A549 (cell line): ENCODE data around the gene IQGAP2. TPM values are rescaled to one million over a fixed set of nuclear protein-coding genes. Genes with fewer than 3 reads are reported as not detected.
"Not testable (repeated sequence)": the region's sequence is repeated elsewhere in the genome, so short reads cannot be mapped to it uniquely, and the experiment has no call there.

Experiments
- ATAC-seq, 2 experiments: fragments of 200-7000 bp in 1 of 2; fragments of >200 bp in 1 of 2; cut with Nextera tagmentation in 1 of 2; cut with Tn5 transposase in 1 of 2; 3 replicates each; pipeline versions ENCODE4 v1.8.0 to v1.9.1; 2018 to 2020; ENCODE audit warnings: mild to moderate bottlenecking in 1 of 2, moderate library complexity in 1 of 2
- CTCF ChIA-PET: fragments of 300-600 bp; sonication (Branson Sonifier 250); formaldehyde crosslinking; extraction: SDS; loops from one replicate; lab custom pipeline; 2021; ENCODE audit warnings: antibody characterized with exemption, inconsistent platforms; lab: Yijun Ruan, JAX
- POLR2A ChIA-PET: fragments of 350-600 bp; formaldehyde crosslinking; extraction: SDS; loops from one replicate; lab custom pipeline; 2021; ENCODE audit warnings: antibody characterized with exemption, inconsistent platforms; lab: Yijun Ruan, JAX
- DNase-seq, 2 experiments: peaks; one replicate each; pipeline versions ENCODE4 v3.0.0 to v3.0.0-alpha.2; 2011 to 2016; ENCODE audit warnings: low read depth in 1 of 2, low spot score in 1 of 2
- FAIRE-seq: peaks from 2 replicates; lab custom pipeline; 2011; peaks lifted over from hg19 to GRCh38; lab: Jason Lieb, UNC
- H3K27ac ChIP-seq, 2 experiments: fragments of >200 bp; sonication (Bioruptor Twin); formaldehyde crosslinking; 3 replicates each; pipeline ENCODE4 v1.5.1; 2016 to 2017
- H3K4me1 ChIP-seq: fragments of >200 bp; sonication (Bioruptor Twin); formaldehyde crosslinking; 3 replicates; pipeline ENCODE4 v1.6.1; 2016
- H3K4me2 ChIP-seq: fragments of >200 bp; sonication (Bioruptor Twin); formaldehyde crosslinking; 3 replicates; pipeline ENCODE4 v1.6.1; 2016
- H3K4me3 ChIP-seq: fragments of >200 bp; sonication (Bioruptor Twin); formaldehyde crosslinking; 3 replicates; pipeline ENCODE4 v1.5.1; 2016
- H3K9me3 ChIP-seq: fragments of >200 bp; sonication (Bioruptor Twin); formaldehyde crosslinking; 3 replicates; pipeline ENCODE4 v1.6.1; 2016
- CBX2 ChIP-seq: fragments of 200-600 bp; sonication (generic); IDR thresholded peaks from 2 replicates; pipeline ENCODE4 v1.6.1; 2016; ENCODE audit warnings: low read depth, mild to moderate bottlenecking, borderline replicate concordance
- E2F6 ChIP-seq: IDR thresholded peaks from 2 replicates; pipeline ENCODE4 v1.6.1; 2012; ENCODE audit warnings: low read depth, borderline replicate concordance
- EP300 ChIP-seq, 2 experiments: fragments of >200 bp; sonication (Bioruptor Twin); formaldehyde crosslinking; IDR thresholded peaks; 2 replicates in 1 of 2; 3 replicates in 1 of 2; pipeline ENCODE4 v1.6.1; 2016 to 2017
- GATA3 ChIP-seq: IDR thresholded peaks from 2 replicates; pipeline ENCODE4 v1.6.1; 2012; ENCODE audit warnings: borderline replicate concordance
- JUN ChIP-seq, 2 experiments: fragments of >200 bp; sonication (Bioruptor Twin); formaldehyde crosslinking; IDR thresholded peaks; 2 replicates in 1 of 2; 3 replicates in 1 of 2; pipeline ENCODE4 v1.6.1; 2016 to 2017
- JUNB ChIP-seq: fragments of >200 bp; sonication (Bioruptor Twin); formaldehyde crosslinking; IDR thresholded peaks from 2 replicates; pipeline ENCODE4 v1.6.1; 2016
- KDM5A ChIP-seq: fragments of 200-600 bp; sonication (generic); IDR thresholded peaks from 2 replicates; pipeline ENCODE4 v1.6.1; 2016; ENCODE audit warnings: antibody characterized with exemption, mild to moderate bottlenecking
- MAFK ChIP-seq: fragments of 450-650 bp; IDR thresholded peaks from 2 replicates; pipeline ENCODE4 v1.6.1; 2014; ENCODE audit not compliant: partially characterized antibody
- PBX3 ChIP-seq: IDR thresholded peaks from 2 replicates; pipeline ENCODE4 v1.6.1; 2012
- PHF8 ChIP-seq: fragments of 200-600 bp; sonication (generic); IDR thresholded peaks from 2 replicates; pipeline ENCODE4 v1.6.1; 2016; ENCODE audit warnings: low read depth, mild to moderate bottlenecking, antibody characterized with exemption, moderate library complexity, borderline replicate concordance
- RNF2 ChIP-seq: fragments of 200-600 bp; sonication (generic); IDR thresholded peaks from 2 replicates; pipeline ENCODE4 v1.6.1; 2016; ENCODE audit warnings: low read depth, mild to moderate bottlenecking, antibody characterized with exemption, moderate library complexity, borderline replicate concordance
- TP53 ChIP-seq: fragments of 250-450 bp; sonication (Bioruptor Pico); IDR thresholded peaks from 2 replicates; pipeline ENCODE4 v1.5.0; 2021; ENCODE audit warnings: mild to moderate bottlenecking, moderate library complexity
- USF2 ChIP-seq: fragments of 450-650 bp; IDR thresholded peaks from 2 replicates; pipeline ENCODE4 v1.6.1; 2014; ENCODE audit warnings: antibody characterized with exemption
- ZFP36 ChIP-seq: fragments of 450-650 bp; IDR thresholded peaks from 2 replicates; pipeline ENCODE4 v1.6.1; 2014; ENCODE audit warnings: borderline replicate concordance; ENCODE audit not compliant: partially characterized antibody
- ZSCAN20 ChIP-seq: fragments of 250-450 bp; sonication (Bioruptor Pico); IDR thresholded peaks from 2 replicates; pipeline ENCODE4 v1.8.0; 2022; ENCODE audit warnings: mild to moderate bottlenecking, moderate library complexity
- WGBS: methylation state at CpG from one replicate; pipeline ENCODE4 v1.1.6; 2017; ENCODE audit errors: missing lambda C conversion rate; 5-methylcytosine and 5-hydroxymethylcytosine counted together
- polyA plus RNA-seq, 4 experiments: library from polyadenylated mRNA; depleted of rRNA in 3 of 4; stranded (reverse); fragments of >200 nt; fragmentation: RNase III in 1 of 4; extraction: RNeasy Plus Mini Kit Qiagen cat#74134 plus additional on column Dnase treatment in 1 of 4; gene quantifications; 2 replicates in 3 of 4; 3 replicates in 1 of 4; pipeline ENCODE4 v1.2.3, GENCODE V29; 2011 to 2017
- TF ChIP-seq, protein P1 (sequence below): fragments of 150-350 bp; IDR thresholded peaks from 2 replicates; pipeline ENCODE4 v1.6.1; 2014; ENCODE audit warnings: low read depth, mild to moderate bottlenecking, low read length
- TF ChIP-seq, protein P2 (sequence below): fragments of >200 bp; sonication (Bioruptor Twin); formaldehyde crosslinking; IDR thresholded peaks from 3 replicates; pipeline ENCODE4 v1.5.1; 2016

Gene IQGAP2
- polyA plus RNA-seq, 2 of the 4 experiments (the other 2 are of a cell fraction) = 5.3 to 10.1 TPM

GRCh38 chr5:76367623-76368371 lies 35.3 kb upstream of the IQGAP2 start:
- 89% methylated on average over 6 of the region's 6 CpGs for WGBS

GRCh38 chr5:76368941-76369340 lies 34.1 kb upstream of the IQGAP2 start:
- ATAC-seq (no peak), FAIRE-seq (no peak), DNase-seq (no peak)
- Histone ChIP-seq H3K4me2 (no peak overlapping the region), H3K4me3 (no peak overlapping the region), H3K9me3 (no peaks in the 10 kb centered on the region), H3K27ac (no peak overlapping the region), H3K4me1 (peaks cover 27% of the 10 kb centered on the region)
- 37% methylated on average over 1 of the region's 1 CpG for WGBS
- TF ChIP-seq JUNB (no peak), MAFK (no peak), RNF2 (no peak), PBX3 (no peak), GATA3 (no peak), JUN (IDR thresholded peaks at IDR 0.05) (no peak), ZFP36 (no peak), EP300 (IDR thresholded peaks at IDR 0.05) (no peak), E2F6 (no peak), TP53 (CRISPR knock-in tag) (no peak), ZSCAN20 (no peak), CBX2 (no peak), KDM5A (no peak), PHF8 (no peak)
- TF ChIP-seq, protein P1, sequence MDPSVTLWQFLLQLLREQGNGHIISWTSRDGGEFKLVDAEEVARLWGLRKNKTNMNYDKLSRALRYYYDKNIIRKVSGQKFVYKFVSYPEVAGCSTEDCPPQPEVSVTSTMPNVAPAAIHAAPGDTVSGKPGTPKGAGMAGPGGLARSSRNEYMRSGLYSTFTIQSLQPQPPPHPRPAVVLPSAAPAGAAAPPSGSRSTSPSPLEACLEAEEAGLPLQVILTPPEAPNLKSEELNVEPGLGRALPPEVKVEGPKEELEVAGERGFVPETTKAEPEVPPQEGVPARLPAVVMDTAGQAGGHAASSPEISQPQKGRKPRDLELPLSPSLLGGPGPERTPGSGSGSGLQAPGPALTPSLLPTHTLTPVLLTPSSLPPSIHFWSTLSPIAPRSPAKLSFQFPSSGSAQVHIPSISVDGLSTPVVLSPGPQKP = no peak
- TF ChIP-seq, protein P2, sequence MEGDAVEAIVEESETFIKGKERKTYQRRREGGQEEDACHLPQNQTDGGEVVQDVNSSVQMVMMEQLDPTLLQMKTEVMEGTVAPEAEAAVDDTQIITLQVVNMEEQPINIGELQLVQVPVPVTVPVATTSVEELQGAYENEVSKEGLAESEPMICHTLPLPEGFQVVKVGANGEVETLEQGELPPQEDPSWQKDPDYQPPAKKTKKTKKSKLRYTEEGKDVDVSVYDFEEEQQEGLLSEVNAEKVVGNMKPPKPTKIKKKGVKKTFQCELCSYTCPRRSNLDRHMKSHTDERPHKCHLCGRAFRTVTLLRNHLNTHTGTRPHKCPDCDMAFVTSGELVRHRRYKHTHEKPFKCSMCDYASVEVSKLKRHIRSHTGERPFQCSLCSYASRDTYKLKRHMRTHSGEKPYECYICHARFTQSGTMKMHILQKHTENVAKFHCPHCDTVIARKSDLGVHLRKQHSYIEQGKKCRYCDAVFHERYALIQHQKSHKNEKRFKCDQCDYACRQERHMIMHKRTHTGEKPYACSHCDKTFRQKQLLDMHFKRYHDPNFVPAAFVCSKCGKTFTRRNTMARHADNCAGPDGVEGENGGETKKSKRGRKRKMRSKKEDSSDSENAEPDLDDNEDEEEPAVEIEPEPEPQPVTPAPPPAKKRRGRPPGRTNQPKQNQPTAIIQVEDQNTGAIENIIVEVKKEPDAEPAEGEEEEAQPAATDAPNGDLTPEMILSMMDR = no peak
- ChIA-PET POLR2A (no interaction called here), CTCF (interaction anchor here (0.8 kb wide), 1 partner anchor 10 kb away, joined by 3 read pairs; no protein-coding TSS in a partner anchor)

More at GRCh38 chr5:76367623-76368371, 35.3 kb upstream of the IQGAP2 start:
- H3K4me3 ChIP-seq = no peak overlapping the region
- POLR2A ChIA-PET = no interaction called here
- FAIRE-seq (no peak), DNase-seq (peak in 1 of 2 experiments; percentile 18), ATAC-seq (no peak)
- TF ChIP-seq, protein P1 = no peak
- TF ChIP-seq USF2 = 0 out of 2 replicates have a peak, but pooled peaks have one; percentile 21
- no peaks in the 10 kb centered on the region for H3K9me3 ChIP-seq
- CTCF ChIA-PET = no interaction called here
- no peak overlapping the region for H3K27ac ChIP-seq
- peaks cover 22% of the 10 kb centered on the region for H3K4me1 ChIP-seq
- no peak overlapping the region for H3K4me2 ChIP-seq

DNA sequence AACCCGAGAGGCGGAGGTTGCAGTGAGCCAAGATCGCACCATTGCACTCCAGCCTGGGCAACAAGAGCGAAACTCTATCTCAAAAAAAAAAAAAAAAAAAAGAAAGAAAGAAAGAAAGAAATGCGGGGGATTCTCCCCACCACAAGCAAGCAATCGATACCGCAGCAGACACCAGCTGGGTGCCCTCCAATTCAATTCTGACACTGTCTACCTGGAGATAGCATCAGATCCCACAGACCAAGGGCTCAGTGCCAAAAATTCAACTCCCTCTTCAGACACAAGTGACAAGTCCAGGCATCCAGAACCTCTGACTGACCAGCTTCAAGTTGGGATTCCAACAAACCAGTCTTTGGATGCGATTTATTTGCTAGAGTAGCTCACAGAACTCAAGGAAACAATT lies 33.4 kb upstream of the IQGAP2 start:
- H3K4me2 ChIP-seq, H3K9me3 ChIP-seq, POLR2A ChIA-PET, H3K4me3 ChIP-seq, DNase-seq, FAIRE-seq, ATAC-seq, CTCF ChIA-PET: not testable (repeated sequence)
- Histone ChIP-seq H3K4me1 (peaks cover 27% of the 10 kb centered on the region), H3K27ac (0 out of 6 replicates have a peak overlapping the region, but pooled peaks of 1 of the 2 experiments have one; percentile 25)
- 94% methylated on average over 8 of the region's 8 CpGs for WGBS
